IMR-90 (cell line): ENCODE measurements around the gene RIMS1. TPM values are rescaled to one million over a fixed set of nuclear protein-coding genes. Genes with fewer than 3 reads are reported as not detected.

ENCODE experiments used
- ATAC-seq: fragments of 200-7000 bp; cut with Tn5 transposase; 2 replicates; pipeline ENCODE4 v1.9.1; 2020; ENCODE audit warnings: low read depth, mild to moderate bottlenecking, moderate library complexity
- BruUV-seq: library from RNA; stranded (reverse); fragments of 400-500 nt; replicated peaks from 2 replicates; lab custom pipeline; 2021; lab: Mats Ljungman, UMichigan
- CTCF ChIA-PET: fragments of 300-600 bp; formaldehyde crosslinking; extraction: SDS; loops from one replicate; lab custom pipeline; 2021; ENCODE audit warnings: antibody characterized with exemption; lab: Yijun Ruan, JAX
- POLR2A ChIA-PET: fragments of 300-600 bp; sonication (Branson Sonifier 250); formaldehyde crosslinking; loops from one replicate; lab custom pipeline; 2022; ENCODE audit warnings: antibody characterized with exemption; ENCODE audit not compliant: unreplicated experiment; lab: Charles Lee
- DNase-seq: peaks from one replicate; pipeline ENCODE4 v3.0.0; 2013
- H2AFZ ChIP-seq: replicated peaks from 2 replicates; pipeline ENCODE3; 2013; ENCODE audit warnings: low read length, mild to moderate bottlenecking; ENCODE audit not compliant: poor library complexity
- H2AK5ac ChIP-seq: 2 replicates; pipeline ENCODE4 v1.6.1; 2013; ENCODE audit warnings: low read depth, low read length, inconsistent platforms
- H2AK9ac ChIP-seq: replicated peaks from 2 replicates; pipeline ENCODE3; 2013; ENCODE audit warnings: mild to moderate bottlenecking, low read depth, low read length, moderate library complexity; ENCODE audit not compliant: poor library complexity
- H2BK120ac ChIP-seq: 2 replicates; pipeline ENCODE4 v1.6.1; 2013; ENCODE audit warnings: low read depth, low read length, inconsistent platforms
- H2BK15ac ChIP-seq: 3 replicates; pipeline ENCODE4 v1.6.1; 2013; ENCODE audit warnings: low read depth, low read length, inconsistent platforms
- H2BK20ac ChIP-seq: 2 replicates; pipeline ENCODE4 v1.6.1; 2013; ENCODE audit warnings: low read depth, mild to moderate bottlenecking, inconsistent platforms, low read length, moderate library complexity
- H2BK5ac ChIP-seq: 2 replicates; pipeline ENCODE4 v1.6.1; 2013; ENCODE audit warnings: mild to moderate bottlenecking, low read depth, low read length, inconsistent platforms; ENCODE audit not compliant: poor library complexity, severe bottlenecking
- H3K14ac ChIP-seq: replicated peaks from 2 replicates; pipeline ENCODE4 v1.6.1; 2013; ENCODE audit warnings: low read depth, low read length, inconsistent platforms
- H3K18ac ChIP-seq: 2 replicates; pipeline ENCODE4 v1.6.1; 2013; ENCODE audit warnings: low read depth, low read length, control low read depth
- H3K23ac ChIP-seq: 2 replicates; pipeline ENCODE4 v1.6.1; 2013; ENCODE audit warnings: low read depth, low read length, inconsistent platforms
- H3K27ac ChIP-seq: 2 replicates; pipeline ENCODE4 v1.5.1; 2013; ENCODE audit warnings: mild to moderate bottlenecking, control low read depth, low read length; ENCODE audit not compliant: insufficient read depth
- H3K27me3 ChIP-seq: 2 replicates; pipeline ENCODE4 v1.6.1; 2013; ENCODE audit warnings: low read length; ENCODE audit not compliant: control insufficient read depth, insufficient read depth
- H3K36me3 ChIP-seq: 2 replicates; pipeline ENCODE4 v1.6.1; 2013; ENCODE audit warnings: low read length, mixed read lengths; ENCODE audit not compliant: control insufficient read depth, insufficient read depth
- H3K4ac ChIP-seq: 2 replicates; pipeline ENCODE4 v1.6.1; 2013; ENCODE audit warnings: low read depth, low read length, inconsistent platforms
- H3K4me1 ChIP-seq: 2 replicates; pipeline ENCODE4 v1.6.1; 2013; ENCODE audit warnings: low read length, mixed read lengths; ENCODE audit not compliant: control insufficient read depth, insufficient read depth
- H3K4me2 ChIP-seq: 2 replicates; pipeline ENCODE4 v1.6.1; 2013; ENCODE audit warnings: low read depth, mild to moderate bottlenecking, control low read depth, low read length, moderate library complexity
- H3K4me3 ChIP-seq: 2 replicates; pipeline ENCODE4 v1.5.1; 2013; ENCODE audit warnings: low read depth, mild to moderate bottlenecking, control low read depth, low read length, moderate library complexity; ENCODE audit not compliant: insufficient read depth
- H3K56ac ChIP-seq: 2 replicates; pipeline ENCODE4 v1.6.1; 2013; ENCODE audit warnings: low read length, inconsistent platforms; ENCODE audit not compliant: insufficient read depth; ENCODE audit errors: extremely low read depth
- H3K79me1 ChIP-seq, 2 experiments: 2 replicates each; pipeline ENCODE4 v1.6.1; 2013; ENCODE audit warnings: low read length in 2 of 2, inconsistent platforms in 1 of 2, low read depth in 1 of 2
- H3K9ac ChIP-seq: 2 replicates; pipeline ENCODE4 v1.6.1; 2013; ENCODE audit warnings: low read depth, low read length, control low read depth
- H3K9me1 ChIP-seq: 2 replicates; pipeline ENCODE4 v1.6.1; 2013; ENCODE audit warnings: low read length, inconsistent platforms; ENCODE audit not compliant: insufficient read depth
- H3K9me3 ChIP-seq: 2 replicates; pipeline ENCODE4 v1.6.1; 2013; ENCODE audit warnings: low read length; ENCODE audit not compliant: control insufficient read depth, insufficient read depth
- H4K20me1 ChIP-seq: 2 replicates; pipeline ENCODE4 v1.6.1; 2013; ENCODE audit warnings: low read length, inconsistent platforms; ENCODE audit not compliant: insufficient read depth
- H4K5ac ChIP-seq: 2 replicates; pipeline ENCODE4 v1.6.1; 2013; ENCODE audit warnings: mild to moderate bottlenecking, low read depth, low read length, control low read depth
- H4K8ac ChIP-seq, 2 experiments: 2 replicates each; pipeline ENCODE4 v1.6.1; 2013; ENCODE audit warnings: low read depth in 2 of 2, low read length in 2 of 2, control low read depth in 1 of 2, inconsistent platforms in 1 of 2
- H4K91ac ChIP-seq: 2 replicates; pipeline ENCODE4 v1.6.1; 2013; ENCODE audit warnings: low read depth, low read length, inconsistent platforms; ENCODE audit not compliant: insufficient read depth
- CEBPB ChIP-seq: IDR thresholded peaks from 2 replicates; pipeline ENCODE4 v1.6.1; 2012; ENCODE audit warnings: low read depth, low read length, improper control_type of control experiment
- CHD1 ChIP-seq: IDR thresholded peaks from 2 replicates; pipeline ENCODE4 v1.6.1; 2012; ENCODE audit warnings: low read depth, low read length, improper control_type of control experiment
- FOS ChIP-seq: fragments of 150-350 bp; IDR thresholded peaks from 2 replicates; pipeline ENCODE4 v1.6.1; 2016; ENCODE audit warnings: low read depth, low read length
- MXI1 ChIP-seq: IDR thresholded peaks from 2 replicates; pipeline ENCODE4 v1.6.1; 2012; ENCODE audit warnings: low read depth, mild to moderate bottlenecking, low read length, moderate library complexity, borderline replicate concordance
- NFE2L2 ChIP-seq: fragments of 150-350 bp; IDR thresholded peaks from 2 replicates; pipeline ENCODE4 v1.6.1; 2016; ENCODE audit warnings: low read depth, mild to moderate bottlenecking, low read length
- RCOR1 ChIP-seq: IDR thresholded peaks from 2 replicates; pipeline ENCODE4 v1.6.1; 2012; ENCODE audit warnings: mild to moderate bottlenecking, low read length, improper control_type of control experiment; ENCODE audit not compliant: insufficient replicate concordance
- WGBS, 2 experiments: methylation state at CpG; one replicate each; pipeline versions ENCODE4 v1.1.5 to v1.1.7; 2013; ENCODE audit warnings: missing lambda C conversion rate in 2 of 2; ENCODE audit not compliant: insufficient read length in 1 of 2; ENCODE audit errors: extremely low coverage in 2 of 2; 5-methylcytosine and 5-hydroxymethylcytosine counted together
- dilution Hi-C: fragments of 300-500 bp; cut with HindIII; formaldehyde crosslinking; loops from one replicate; pipeline ENCODE4 v1.14.3; 2018; ENCODE audit warnings: low sequenced_read_pairs; ENCODE audit not compliant: unreplicated experiment
- in situ Hi-C: fragments of 300-500 bp; cut with MboI; formaldehyde crosslinking; loops from 3 replicates; pipeline ENCODE4 v1.14.3; 2019; ENCODE audit warnings: low sequenced_read_pairs, inconsistent platforms, mixed read lengths
- intact Hi-C: fragments of 100-400 bp; cut with micrococcal nuclease; formaldehyde crosslinking; loops from 2 replicates; pipeline ENCODE4 v1.10.0; 2022
- polyA plus RNA-seq, 3 experiments: library from polyadenylated mRNA; depleted of rRNA; stranded (reverse); fragments of >200 nt; gene quantifications; 2 replicates each; pipeline ENCODE4 v1.2.3, GENCODE V29; 2012; ENCODE audit warnings: low replicate concordance in 1 of 3
- total RNA-seq: library from RNA; depleted of rRNA; stranded (reverse); fragments of >200 nt; gene quantifications from 2 replicates; pipeline ENCODE4 v1.2.3, GENCODE V29; 2012
- TF ChIP-seq, protein P1 (sequence below): fragments of 150-350 bp; IDR thresholded peaks from 2 replicates; pipeline ENCODE4 v1.6.1; 2016; ENCODE audit warnings: low read depth, mild to moderate bottlenecking, low read length, moderate library complexity, borderline replicate concordance

Gene RIMS1
- total and polyA plus RNA-seq, 2 of the 4 experiments (the other 2 are of a cell fraction), result 0.44 to 3.8 TPM

DNA sequence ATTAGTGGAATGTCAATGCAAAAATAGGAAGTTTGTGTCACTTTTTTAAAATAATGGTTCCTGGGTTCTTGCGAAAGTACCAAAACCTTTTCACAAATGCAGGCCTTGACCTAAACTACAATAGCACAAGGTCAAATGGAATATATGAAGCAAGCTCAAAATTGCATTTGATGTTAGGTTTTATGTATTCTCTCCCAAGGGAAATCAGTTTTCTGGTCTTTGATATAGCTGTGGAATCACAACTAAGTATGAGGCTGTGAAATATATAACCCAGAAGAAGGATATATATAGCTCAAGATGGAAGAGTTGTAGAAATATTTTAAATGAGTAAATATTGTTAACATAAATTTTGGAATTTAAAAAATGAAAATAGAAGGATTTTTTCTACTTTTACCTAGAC lies 327.3 kb downstream of the RIMS1 start:
- WGBS, 2 experiments, result no CpG with 5 or more reads among the region's 1 CpG
- no peaks in the 10 kb centered on the region; the same call in 1 of the 2 replicates for H3K9me1 ChIP-seq
- H3K4ac ChIP-seq, result no peak overlapping the region
- H2BK20ac ChIP-seq, result no peak overlapping the region
- no peak overlapping the region for H2AK9ac ChIP-seq
- H3K9me3 ChIP-seq, result no peaks in the 10 kb centered on the region
- H3K9ac ChIP-seq, result no peak overlapping the region
- no peak overlapping the region for H2BK5ac ChIP-seq
- no peak overlapping the region for H3K23ac ChIP-seq
- dilution Hi-C loops, result no loop called here
- no peak overlapping the region for H2BK15ac ChIP-seq
- ATAC-seq, result no peak
- intact Hi-C loops, result no loop called here
- H3K18ac ChIP-seq, result no peak overlapping the region
- no peak overlapping the region for H4K8ac ChIP-seq
- H4K5ac ChIP-seq, result no peak overlapping the region
- TF ChIP-seq CEBPB (no peak), MXI1 (no peak), CHD1 (no peak), RCOR1 (no peak), FOS (no peak), NFE2L2 (no peak)
- TF ChIP-seq, protein P1, sequence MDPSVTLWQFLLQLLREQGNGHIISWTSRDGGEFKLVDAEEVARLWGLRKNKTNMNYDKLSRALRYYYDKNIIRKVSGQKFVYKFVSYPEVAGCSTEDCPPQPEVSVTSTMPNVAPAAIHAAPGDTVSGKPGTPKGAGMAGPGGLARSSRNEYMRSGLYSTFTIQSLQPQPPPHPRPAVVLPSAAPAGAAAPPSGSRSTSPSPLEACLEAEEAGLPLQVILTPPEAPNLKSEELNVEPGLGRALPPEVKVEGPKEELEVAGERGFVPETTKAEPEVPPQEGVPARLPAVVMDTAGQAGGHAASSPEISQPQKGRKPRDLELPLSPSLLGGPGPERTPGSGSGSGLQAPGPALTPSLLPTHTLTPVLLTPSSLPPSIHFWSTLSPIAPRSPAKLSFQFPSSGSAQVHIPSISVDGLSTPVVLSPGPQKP, result no peak
- H3K56ac ChIP-seq, result no peak overlapping the region
- H4K20me1 ChIP-seq, result no peaks in the 10 kb centered on the region
- no peak overlapping the region for H3K27ac ChIP-seq
- no peak overlapping the region for H4K91ac ChIP-seq
- no peak overlapping the region for H2AFZ ChIP-seq
- ChIA-PET POLR2A (no interaction called here), CTCF (no interaction called here)
- no peak overlapping the region for H3K4me3 ChIP-seq
- H3K4me2 ChIP-seq, result no peak overlapping the region
- in situ Hi-C loops, result no loop called here
- no peak for DNase-seq
- H2BK120ac ChIP-seq, result no peak overlapping the region
- no peaks in the 10 kb centered on the region for H3K36me3 ChIP-seq
- no peaks in the 10 kb centered on the region for H3K79me1 ChIP-seq
- H3K4me1 ChIP-seq, result no peaks in the 10 kb centered on the region
- no peak overlapping the region for H2AK5ac ChIP-seq
- no peaks in the 10 kb centered on the region for H3K27me3 ChIP-seq
- no peak overlapping the region for H3K14ac ChIP-seq
- BruUV-seq, result no TSS peak
